H9 (cell line): ENCODE data around the gene ZC3H12C. TPM values are rescaled to one million over a fixed set of nuclear protein-coding genes. Genes with fewer than 3 reads are reported as not detected.

ENCODE experiments used
- DNase-seq: peaks from one replicate; pipeline ENCODE4 v3.0.0-alpha.2; 2017
- H2AFZ ChIP-seq: one replicate; pipeline ENCODE4 v1.6.1; 2013; ENCODE audit warnings: mild to moderate bottlenecking, low read length, control low read depth, moderate library complexity
- H2AK5ac ChIP-seq: 2 replicates; pipeline ENCODE4 v1.6.1; 2013; ENCODE audit warnings: low read length, control low read depth, mixed read lengths; ENCODE audit not compliant: insufficient read length
- H2BK120ac ChIP-seq: one replicate; pipeline ENCODE4 v1.6.1; 2013; ENCODE audit warnings: low read depth, mild to moderate bottlenecking, low read length, control low read depth, inconsistent platforms; ENCODE audit not compliant: poor library complexity, severe bottlenecking
- H2BK12ac ChIP-seq: 2 replicates; pipeline ENCODE4 v1.6.1; 2013; ENCODE audit warnings: low read length, control low read depth, mixed read lengths, low read depth; ENCODE audit not compliant: insufficient read length
- H2BK15ac ChIP-seq: 2 replicates; pipeline ENCODE4 v1.6.1; 2013; ENCODE audit warnings: low read depth, low read length, control low read depth
- H2BK20ac ChIP-seq: one replicate; pipeline ENCODE4 v1.6.1; 2013; ENCODE audit warnings: low read depth, mild to moderate bottlenecking, low read length, control low read depth, inconsistent platforms; ENCODE audit not compliant: poor library complexity, severe bottlenecking
- H2BK5ac ChIP-seq: 2 replicates; pipeline ENCODE4 v1.6.1; 2013; ENCODE audit warnings: low read length, control low read depth, mixed read lengths; ENCODE audit not compliant: insufficient read length
- H3K14ac ChIP-seq: 2 replicates; pipeline ENCODE4 v1.6.1; 2013; ENCODE audit warnings: low read length, control low read depth; ENCODE audit not compliant: insufficient read depth
- H3K18ac ChIP-seq: 2 replicates; pipeline ENCODE4 v1.6.1; 2013; ENCODE audit warnings: low read depth, mild to moderate bottlenecking, mixed read lengths, low read length, control low read depth; ENCODE audit not compliant: insufficient read length
- H3K23ac ChIP-seq: 2 replicates; pipeline ENCODE4 v1.6.1; 2013; ENCODE audit warnings: low read length, control low read depth, mixed read lengths, low read depth; ENCODE audit not compliant: insufficient read length
- H3K23me2 ChIP-seq: 2 replicates; pipeline ENCODE4 v1.6.1; 2013; ENCODE audit warnings: low read depth, mild to moderate bottlenecking, mixed read lengths, low read length, control low read depth; ENCODE audit not compliant: insufficient read length, poor library complexity, severe bottlenecking
- H3K27ac ChIP-seq: 2 replicates; pipeline ENCODE4 v1.5.1; 2013; ENCODE audit warnings: low read length, control low read depth, mixed read lengths, low read depth; ENCODE audit not compliant: insufficient read length
- H3K27me3 ChIP-seq: 2 replicates; pipeline ENCODE4 v1.6.1; 2013; ENCODE audit warnings: low read length, control low read depth, inconsistent platforms; ENCODE audit not compliant: insufficient read depth
- H3K4ac ChIP-seq: 2 replicates; pipeline ENCODE4 v1.6.1; 2013; ENCODE audit warnings: low read depth, mild to moderate bottlenecking, control low read depth, inconsistent platforms, low read length, moderate library complexity
- H3K4me1 ChIP-seq: 2 replicates; pipeline ENCODE4 v1.6.1; 2013; ENCODE audit warnings: low read length, control low read depth, inconsistent platforms; ENCODE audit not compliant: insufficient read depth
- H3K4me2 ChIP-seq: 2 replicates; pipeline ENCODE4 v1.6.1; 2013; ENCODE audit warnings: low read length, control low read depth, mixed read lengths; ENCODE audit not compliant: insufficient read length, insufficient read depth
- H3K56ac ChIP-seq: 2 replicates; pipeline ENCODE4 v1.6.1; 2013; ENCODE audit warnings: low read depth, mild to moderate bottlenecking, mixed read lengths, low read length, control low read depth; ENCODE audit not compliant: insufficient read length
- H3K79me1 ChIP-seq: 2 replicates; pipeline ENCODE4 v1.6.1; 2013; ENCODE audit warnings: low read depth, mild to moderate bottlenecking, moderate library complexity, low read length, control low read depth, inconsistent platforms; ENCODE audit not compliant: insufficient read depth, poor library complexity, severe bottlenecking
- H3K79me2 ChIP-seq: 2 replicates; pipeline ENCODE4 v1.6.1; 2013; ENCODE audit warnings: low read length, control low read depth, inconsistent platforms; ENCODE audit not compliant: insufficient read depth
- H3K9ac ChIP-seq: 2 replicates; pipeline ENCODE4 v1.6.1; 2013; ENCODE audit warnings: low read length, control low read depth, mixed read lengths; ENCODE audit not compliant: insufficient read length; ENCODE audit errors: extremely low read depth
- H3K9me3 ChIP-seq: one replicate; pipeline ENCODE4 v1.6.1; 2013; ENCODE audit warnings: low read depth, low read length, inconsistent platforms; ENCODE audit not compliant: control insufficient read depth
- H3T11ph ChIP-seq: one replicate; pipeline ENCODE4 v1.6.1; 2013; ENCODE audit warnings: mild to moderate bottlenecking, low read length, control low read depth, inconsistent platforms
- H4K20me1 ChIP-seq: one replicate; pipeline ENCODE4 v1.6.1; 2013; ENCODE audit not compliant: control insufficient read depth, insufficient read length, insufficient read depth
- H4K5ac ChIP-seq: 2 replicates; pipeline ENCODE4 v1.6.1; 2013; ENCODE audit warnings: low read depth, mild to moderate bottlenecking, mixed read lengths, low read length, control low read depth; ENCODE audit not compliant: insufficient read length
- H4K8ac ChIP-seq: replicated peaks from 2 replicates; pipeline ENCODE4 v1.6.1; 2013; ENCODE audit warnings: low read length, control low read depth, mixed read lengths, low read depth; ENCODE audit not compliant: insufficient read length
- H4K91ac ChIP-seq: 2 replicates; pipeline ENCODE4 v1.6.1; 2013; ENCODE audit warnings: low read depth, mild to moderate bottlenecking, moderate library complexity, mixed read lengths, low read length, control low read depth; ENCODE audit not compliant: insufficient read length
- H3K27ac Mint-ChIP-seq, 3 experiments: 2 replicates in 2 of 3; 3 replicates in 1 of 3; pipeline ENCODE4 v1.8.0; 2020 to 2021; ENCODE audit warnings: mixed read lengths in 3 of 3, mild to moderate bottlenecking in 1 of 3, moderate library complexity in 1 of 3
- H3K27me3 Mint-ChIP-seq: 2 replicates; pipeline ENCODE4 v1.8.0; 2021; ENCODE audit warnings: low read depth, mild to moderate bottlenecking, moderate library complexity, mixed read lengths
- H3K36me3 Mint-ChIP-seq, 3 experiments: 2 replicates in 2 of 3; 3 replicates in 1 of 3; pipeline ENCODE4 v1.8.0; 2020 to 2021; ENCODE audit warnings: low read depth in 3 of 3, mixed read lengths in 3 of 3; ENCODE audit not compliant: insufficient read depth in 1 of 3
- H3K4me1 Mint-ChIP-seq, 2 experiments: 2 replicates each; pipeline ENCODE4 v1.8.0; 2020; ENCODE audit warnings: mixed read lengths in 2 of 2
- H3K4me3 Mint-ChIP-seq, 2 experiments: 2 replicates in 1 of 2; 3 replicates in 1 of 2; pipeline ENCODE4 v1.8.0; 2020 to 2021; ENCODE audit warnings: mild to moderate bottlenecking in 2 of 2, mixed read lengths in 2 of 2, moderate library complexity in 1 of 2
- H3K9me3 Mint-ChIP-seq, 2 experiments: 2 replicates in 1 of 2; 3 replicates in 1 of 2; pipeline ENCODE4 v1.8.0; 2020; ENCODE audit warnings: mild to moderate bottlenecking in 2 of 2, mixed read lengths in 2 of 2, moderate library complexity in 1 of 2
- CTCF ChIP-seq: fragments of 200-600 bp; sonication (generic); conservative IDR thresholded peaks from 3 replicates; pipeline ENCODE4 v1.8.0; 2021; ENCODE audit warnings: antibody characterized with exemption, mild to moderate bottlenecking
- WGBS: extraction: QIAGEN DNeasy Blood & Tissue Kit; methylation state at CpG from one replicate; pipeline ENCODE4 v1.1.7; 2013; ENCODE audit warnings: missing lambda C conversion rate, low lambda C conversion rate, mixed read lengths; ENCODE audit not compliant: insufficient read length; ENCODE audit errors: extremely low coverage; 5-methylcytosine and 5-hydroxymethylcytosine counted together
- total RNA-seq: library from RNA; stranded (reverse); gene quantifications from 2 replicates; pipeline ENCODE4 v1.2.1, GENCODE V29; 2021

ZC3H12C gene
- total RNA-seq, 1 experiment from 2014 or later: 4.8 TPM

- no peak overlapping the region for H3K27ac Mint-ChIP-seq
These were observed 31.4 kb downstream of the ZC3H12C start for GRCh38 chr11:110124605-110125004.

More at GRCh38 chr11:110124605-110125004, 31.4 kb downstream of the ZC3H12C start:
- Histone ChIP-seq H3K4me1 (no peaks in the 10 kb centered on the region), H3K4ac (no peak overlapping the region), H3T11ph (no peak overlapping the region), H3K18ac (no peak overlapping the region), H4K20me1 (no peaks in the 10 kb centered on the region), H2BK5ac (no peak overlapping the region), H2BK20ac (no peak overlapping the region), H4K91ac (no peak overlapping the region), H3K56ac (no peak overlapping the region), H2BK15ac (no peak overlapping the region), H3K23me2 (no peaks in the 10 kb centered on the region), H2BK120ac (no peak overlapping the region), H3K27me3 (no peaks in the 10 kb centered on the region), H2BK12ac (no peak overlapping the region), H4K8ac (no peak overlapping the region), H3K79me2 (no peaks in the 10 kb centered on the region), H3K79me1 (no peaks in the 10 kb centered on the region), H3K27ac (no peak overlapping the region), H3K9me3 (no peaks in the 10 kb centered on the region), H3K9ac (no peak overlapping the region), H4K5ac (no peak overlapping the region), H2AK5ac (no peak overlapping the region), H3K23ac (no peak overlapping the region), H2AFZ (no peak overlapping the region), H3K14ac (no peak overlapping the region), H3K4me2 (no peak overlapping the region)
- Mint-ChIP-seq H3K36me3 (0 out of 7 replicates have a peak, but pooled peaks cover 0 to 3% (median 0%) of the 10 kb centered on the region in 3 experiments), H3K27me3 (no peaks in the 10 kb centered on the region), H3K4me3 (no peak overlapping the region), H3K4me1 (peaks cover 41 to 65% of the 10 kb centered on the region in 2 experiments), H3K9me3 (no peaks in the 10 kb centered on the region)
- DNase-seq: no peak
- no CpG with 5 or more reads among the region's 2 CpGs for WGBS
- no peak for TF ChIP-seq CTCF
